Glomerular endothelial cell (primary cell): Measurements from ENCODE around the gene GPC1. TPM values are rescaled to one million over a fixed set of nuclear protein-coding genes. Genes with fewer than 3 reads are reported as not detected.

Experiments used
- DNase-seq: peaks from one replicate; pipeline ENCODE4 v3.0.0-alpha.2; 2011; ENCODE audit warnings: low read depth, low spot score; ENCODE audit errors: extremely low read depth
- total RNA-seq: library from RNA; depleted of rRNA; stranded (reverse); fragments of >200 nt; gene quantifications from 2 replicates; pipeline ENCODE4 v1.2.3, GENCODE V29; 2015

Gene GPC1
- total RNA-seq, 1 donor from 2014 or later: 141 TPM

GRCh38 chr2:240412211-240412861 lies 23.1 kb upstream of the GPC1 start:
- no peak for DNase-seq

GRCh38 chr2:240412975-240413812 lies 22.3 kb upstream of the GPC1 start:
- no peak for DNase-seq

GRCh38 chr2:240413813-240414429 lies 21.5 kb upstream of the GPC1 start:
- no peak for DNase-seq

GRCh38 chr2:240416821-240417220 lies 18.6 kb upstream of the GPC1 start:
- DNase-seq: no peak

- DNase-seq: no peak
Measured at GRCh38 chr2:240418311-240418710, 17.2 kb upstream of the GPC1 start.

GRCh38 chr2:240419271-240419670 lies 16.2 kb upstream of the GPC1 start:
- no peak for DNase-seq

- DNase-seq: no peak
Measured at GRCh38 chr2:240419723-240420122, 15.7 kb upstream of the GPC1 start.

GRCh38 chr2:240420206-240421104 lies 15.0 kb upstream of the GPC1 start:
- DNase-seq: no peak

- DNase-seq: no peak
Measured at GRCh38 chr2:240421381-240421780, 14.1 kb upstream of the GPC1 start.

GRCh38 chr2:240422658-240423329 lies 12.7 kb upstream of the GPC1 start:
- no peak for DNase-seq

- no peak for DNase-seq
Measured at GRCh38 chr2:240423788-240424191, 11.7 kb upstream of the GPC1 start.

GRCh38 chr2:240424341-240425235 lies 10.9 kb upstream of the GPC1 start:
- no peak for DNase-seq

GRCh38 chr2:240425236-240425615 lies 10.2 kb upstream of the GPC1 start:
- no peak for DNase-seq

- no peak for DNase-seq
Measured at GRCh38 chr2:240425697-240426096, 9.8 kb upstream of the GPC1 start.

GRCh38 chr2:240426845-240427721 lies 8.4 kb upstream of the GPC1 start:
- no peak for DNase-seq

- no peak for DNase-seq
Measured at GRCh38 chr2:240427729-240428128, 7.7 kb upstream of the GPC1 start.

- DNase-seq: no peak
Measured at GRCh38 chr2:240428245-240428644, 7.2 kb upstream of the GPC1 start.

- no peak for DNase-seq
Measured at GRCh38 chr2:240429341-240429871, 6.1 kb upstream of the GPC1 start.
